Ecto neural progenitor cell (in vitro differentiated cells): ENCODE measurements around the gene ZSCAN22.

Experiments used
- DNase-seq: peaks from one replicate; pipeline ENCODE4 v3.0.0-alpha.2; 2018; ENCODE audit warnings: low spot score

ZSCAN22 gene

DNA sequence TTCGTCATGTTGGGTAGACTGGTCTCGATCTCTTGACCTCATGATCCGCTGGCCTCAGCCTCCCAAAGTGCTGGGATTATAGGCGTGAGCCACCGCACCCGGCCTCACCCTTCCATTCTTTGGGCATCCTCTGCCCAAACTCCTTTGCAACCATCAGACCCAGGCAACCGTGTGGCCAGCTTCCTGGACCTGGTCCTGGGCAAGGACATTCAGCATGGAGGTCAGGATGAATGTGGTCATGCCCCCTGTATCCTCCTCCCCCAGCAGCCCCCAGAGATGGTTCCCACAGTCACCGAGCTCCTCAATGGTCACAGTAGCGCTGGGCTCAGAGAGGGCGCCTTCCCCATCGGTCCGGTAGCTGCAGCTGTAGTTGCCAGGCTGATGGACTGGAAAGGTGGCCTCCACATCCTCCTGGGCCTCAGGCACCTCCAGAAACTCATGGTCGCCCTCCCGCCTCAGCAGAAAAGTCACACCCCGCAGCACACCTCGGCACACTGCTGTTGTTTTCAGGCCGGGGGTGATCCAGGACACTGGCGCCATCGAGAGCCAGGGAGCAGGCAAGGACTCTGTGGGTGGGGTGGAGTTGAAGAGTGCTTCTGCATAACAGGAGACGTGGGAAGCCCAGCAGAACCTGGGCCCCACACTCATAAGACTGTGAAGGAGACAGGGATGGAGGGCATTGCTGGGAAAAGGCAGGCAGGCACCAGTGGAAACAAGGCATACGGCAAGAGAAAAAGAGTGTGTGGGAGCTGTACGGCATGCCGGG lies 25.4 kb downstream of the ZSCAN22 start:
- DNase-seq: no peak

DNA sequence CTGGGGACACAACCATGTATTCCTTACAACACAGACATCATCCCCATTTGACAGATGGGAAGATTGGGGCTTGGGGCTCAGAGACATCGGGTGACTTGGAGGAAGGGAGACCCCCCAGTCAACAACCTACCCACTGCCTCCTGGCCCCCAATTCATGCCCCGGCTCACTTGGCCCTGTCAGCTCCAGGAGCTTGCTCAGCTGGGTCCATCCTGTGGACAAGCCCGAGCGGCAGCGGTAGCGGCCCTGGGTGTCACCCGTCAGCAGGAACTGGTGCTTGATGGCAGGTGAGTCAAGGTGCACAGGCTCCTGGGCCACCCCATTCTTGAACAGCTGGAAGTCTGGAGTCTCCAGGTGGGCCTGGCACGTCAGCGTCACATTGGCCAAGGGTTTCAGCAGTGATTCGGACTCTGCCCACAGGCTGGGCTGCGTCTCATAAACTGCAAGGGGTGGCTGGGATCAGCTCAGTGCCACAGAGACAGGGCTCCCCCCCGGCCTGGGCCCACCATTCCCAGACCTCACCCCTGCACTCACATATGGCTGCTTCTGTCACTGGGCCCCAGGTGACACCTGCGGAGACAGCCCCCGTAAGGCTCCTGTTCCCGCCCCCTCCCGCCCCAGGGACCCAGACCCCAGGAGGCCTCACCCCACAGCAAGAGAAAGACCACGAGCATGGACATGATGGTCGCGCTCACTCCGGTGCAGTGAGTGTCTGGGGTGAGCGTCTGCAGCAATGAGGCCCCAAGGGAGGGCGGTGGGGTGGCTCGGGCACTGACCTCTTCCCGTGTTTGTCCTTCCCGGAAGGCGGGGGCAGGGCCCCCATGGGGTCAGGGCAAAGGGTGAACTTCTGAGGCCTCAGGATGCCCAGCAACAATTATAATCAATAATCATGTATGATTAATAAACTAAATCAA lies 26.2 kb downstream of the ZSCAN22 start, which contains the start of gene A1BG:
A1BG (minus strand) TSS at position 733 of the 912 bp plus-strand sequence; CDS start at position 678, 55 bp downstream.
- DNase-seq: no peak

DNA sequence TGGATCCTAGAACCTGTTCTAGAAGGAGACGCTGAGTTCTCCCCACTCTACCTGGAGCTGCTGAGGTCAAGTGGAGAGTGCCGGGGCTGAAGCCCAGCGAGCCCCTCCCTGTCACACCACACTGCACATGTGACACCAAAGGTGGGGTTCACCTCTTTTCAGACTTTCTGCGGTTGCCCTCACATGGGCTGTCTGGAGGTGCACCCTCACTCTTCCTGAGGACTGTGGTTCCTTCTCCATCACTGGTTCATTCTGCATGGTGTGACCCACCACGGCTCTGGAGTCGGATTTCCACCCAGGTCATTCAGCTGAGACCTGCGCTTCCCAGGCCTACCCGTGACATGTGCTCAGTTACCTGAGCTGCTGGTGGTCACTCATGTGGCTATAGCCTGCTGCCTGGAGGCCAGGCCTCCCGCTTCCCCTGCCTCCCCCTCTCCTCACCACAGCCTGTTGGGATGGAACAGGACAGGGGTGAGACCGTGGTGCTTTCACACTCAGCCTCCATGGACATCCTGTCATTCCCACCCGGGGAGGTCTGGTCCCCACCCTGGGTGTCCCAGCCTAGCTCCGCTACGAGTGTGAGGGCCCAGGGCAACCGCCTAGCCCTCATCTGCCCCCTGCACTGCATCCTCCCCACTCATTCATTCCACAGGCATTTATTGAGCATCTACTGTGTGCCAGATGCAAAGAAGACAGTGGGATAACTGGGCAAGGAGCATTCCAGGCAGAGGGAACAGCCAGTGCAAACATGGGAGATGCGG lies 27.1 kb downstream of the ZSCAN22 start:
- no peak for DNase-seq

DNA sequence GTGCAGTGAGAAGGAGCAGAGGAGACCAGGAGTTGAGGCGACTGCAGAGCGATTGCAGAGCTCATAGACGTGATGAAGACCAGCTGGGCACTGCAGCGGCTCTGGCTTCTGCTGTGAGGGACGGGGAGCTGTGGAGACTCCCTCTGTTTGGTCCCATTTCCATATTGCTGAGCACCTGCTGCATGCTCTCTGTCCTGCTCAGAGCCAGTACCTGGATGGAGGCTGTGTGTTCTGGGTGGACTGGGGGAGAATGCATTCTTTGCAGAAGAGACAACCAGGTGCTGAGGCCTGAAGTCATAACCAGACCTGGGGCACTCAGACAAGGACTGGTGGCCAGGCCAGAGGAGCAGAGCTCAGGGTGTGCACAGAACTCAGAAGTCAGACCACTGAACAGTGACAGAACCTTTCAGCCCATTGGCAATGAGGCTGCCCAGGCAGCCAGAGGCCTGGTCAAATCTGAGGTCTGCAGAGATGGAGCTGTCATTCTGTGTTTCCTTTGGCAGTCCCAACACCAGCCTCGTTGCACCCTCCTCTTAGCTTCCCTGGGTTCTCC lies 27.8 kb downstream of the ZSCAN22 start:
- DNase-seq: no peak

DNA sequence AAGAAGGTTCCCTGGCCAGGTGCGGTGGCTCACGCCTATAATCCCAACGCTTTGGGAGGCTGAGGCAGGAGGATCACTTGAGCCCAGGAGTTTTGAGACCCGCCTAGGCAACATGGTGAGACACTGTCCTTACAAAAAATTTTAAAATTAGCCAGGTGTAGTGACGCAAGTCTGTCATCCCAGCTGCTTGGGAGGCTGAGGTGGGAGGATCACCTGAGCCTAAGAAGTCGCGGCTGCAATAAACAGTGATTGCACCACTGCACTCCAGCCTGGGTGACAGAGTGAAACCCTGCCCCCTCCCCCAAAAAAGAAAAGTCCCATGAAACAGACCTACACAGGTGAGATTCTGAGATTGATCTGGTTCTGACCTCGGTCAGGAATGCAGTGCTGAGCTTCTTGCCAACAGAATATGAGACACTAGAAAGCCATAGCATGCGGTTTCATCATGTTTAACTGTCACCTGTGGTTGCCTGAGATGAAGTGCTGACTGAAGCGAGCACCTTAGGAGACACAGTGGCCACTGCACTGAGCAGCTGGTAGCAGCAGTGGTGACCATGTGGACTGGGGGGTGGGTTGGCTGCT lies 28.5 kb downstream of the ZSCAN22 start:
- DNase-seq: no peak

DNA sequence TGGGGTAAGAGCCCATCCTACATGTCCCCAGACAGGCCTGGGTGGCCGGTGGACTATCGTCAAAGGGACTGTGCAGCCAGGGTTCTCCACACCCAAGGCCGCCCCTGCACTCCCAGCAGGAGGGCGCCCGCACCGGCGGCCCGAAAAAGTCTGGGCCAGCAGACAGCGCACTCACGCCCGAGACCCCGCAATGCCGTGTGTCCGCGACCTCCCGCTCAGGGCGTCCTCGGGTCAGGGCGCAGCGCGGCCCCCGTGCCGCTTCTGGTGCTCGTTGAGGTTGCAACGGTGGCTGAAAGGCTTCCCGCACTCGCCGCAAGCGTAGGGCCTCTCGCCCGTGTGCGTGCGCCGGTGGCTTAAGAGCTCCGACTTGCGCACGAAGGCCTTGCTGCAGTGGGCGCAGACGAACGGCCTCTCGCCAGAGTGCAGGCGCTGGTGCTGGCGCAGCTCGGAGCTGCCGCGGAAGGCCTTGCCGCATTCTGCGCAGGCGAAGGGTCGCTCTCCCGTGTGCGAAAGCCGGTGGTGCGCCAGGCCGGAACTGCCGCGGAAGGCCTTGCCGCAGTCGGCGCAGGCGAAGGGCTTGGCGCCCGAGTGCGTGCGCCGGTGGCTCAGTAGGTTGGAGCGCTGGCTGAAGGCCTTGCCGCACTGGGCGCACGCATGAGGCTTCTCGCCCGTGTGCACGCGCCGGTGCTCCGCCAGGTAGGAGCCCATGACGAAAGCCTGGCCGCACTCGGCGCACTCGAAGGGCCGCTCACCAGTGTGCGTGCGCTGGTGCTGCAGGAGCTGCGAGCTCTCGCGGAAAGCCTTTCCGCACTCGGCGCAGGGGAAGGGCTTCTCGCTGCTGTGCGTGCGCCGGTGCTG lies 29.3 kb downstream of the ZSCAN22 start:
- no peak for DNase-seq

DNA sequence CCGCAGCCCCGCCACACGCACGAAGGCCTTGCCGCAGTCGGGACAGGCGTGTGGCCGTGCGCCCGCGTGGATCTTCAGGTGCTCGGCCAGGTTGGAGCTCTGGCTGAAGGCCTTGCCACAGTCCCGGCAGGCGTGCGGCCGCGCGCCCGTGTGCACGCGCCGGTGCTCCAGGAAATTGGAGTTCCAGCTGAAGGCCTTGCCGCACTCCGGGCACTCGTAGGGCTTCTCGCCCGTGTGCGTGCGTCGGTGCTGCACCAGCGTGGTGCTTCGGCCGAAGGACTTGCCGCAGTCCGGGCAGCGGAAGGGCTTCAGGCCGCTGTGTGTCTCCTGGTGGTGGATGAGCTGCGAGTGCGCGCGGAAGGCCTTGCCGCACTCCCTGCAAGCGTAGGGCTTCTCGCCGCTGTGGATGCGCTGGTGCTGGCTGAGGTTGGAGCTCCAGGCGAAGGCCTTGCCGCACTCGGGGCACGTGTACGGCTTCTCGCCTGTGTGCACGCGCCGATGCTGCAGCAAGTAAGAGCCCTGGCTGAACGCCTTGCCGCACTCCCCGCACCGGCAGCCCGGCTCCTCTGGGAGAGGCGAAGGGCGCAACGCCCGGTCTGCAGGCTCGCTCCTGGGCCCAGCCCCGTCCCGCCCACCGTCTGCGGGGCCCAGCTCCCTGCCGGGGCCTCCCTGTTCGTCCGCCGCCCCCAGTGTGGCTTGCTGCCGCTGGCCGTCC lies 30.1 kb downstream of the ZSCAN22 start:
- no peak for DNase-seq

DNA sequence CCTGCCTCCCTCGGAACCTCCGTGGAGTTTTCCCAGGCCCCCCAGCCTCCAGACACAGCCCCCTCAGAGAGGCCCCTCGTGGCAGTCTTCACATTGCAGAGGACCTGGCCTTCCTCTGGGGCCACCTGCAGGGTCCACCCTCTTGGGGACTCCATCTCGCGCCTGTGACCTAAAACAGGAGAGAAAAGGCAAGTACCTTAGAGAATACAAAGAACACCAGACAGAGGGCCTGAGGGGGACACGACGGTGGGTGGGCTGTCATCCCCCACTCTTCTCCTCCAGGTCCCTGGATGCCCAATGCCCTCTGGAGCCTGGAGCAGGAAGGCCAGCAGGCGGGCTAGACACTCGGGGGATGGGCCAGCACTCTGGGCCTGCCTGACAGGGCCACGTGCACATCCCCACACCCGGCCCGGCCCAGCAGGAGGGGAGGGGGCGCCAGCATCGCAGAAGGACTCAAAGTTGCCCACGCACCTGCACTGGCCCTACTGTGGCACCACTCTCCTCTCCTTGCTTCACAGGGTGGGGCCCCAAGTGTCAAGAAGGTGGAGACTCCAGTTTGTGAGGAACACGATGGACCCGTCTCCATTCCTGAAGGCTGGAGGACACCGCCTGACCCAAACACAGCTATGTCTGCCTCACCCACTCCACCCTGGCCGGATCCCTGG lies 30.8 kb downstream of the ZSCAN22 start:
- no peak for DNase-seq

DNA sequence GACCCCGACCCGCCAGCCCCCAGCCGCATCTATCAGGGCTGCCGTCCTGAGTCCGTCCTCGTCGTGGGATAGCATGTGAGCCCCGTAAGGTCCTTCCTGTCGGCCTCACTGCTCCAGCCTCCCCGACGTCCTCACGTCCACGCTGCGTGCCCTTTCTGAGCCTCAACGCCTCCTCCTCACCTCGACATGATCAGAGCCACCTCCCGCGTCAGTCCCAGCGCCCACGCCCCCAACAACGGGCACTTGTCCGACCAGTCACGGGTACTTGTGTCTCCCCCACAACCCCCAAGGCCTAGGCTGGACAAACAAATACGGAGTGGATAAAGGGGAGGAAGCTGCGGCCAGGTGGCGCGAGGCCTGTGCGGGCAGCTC lies 35.1 kb downstream of the ZSCAN22 start:
- DNase-seq: peak; percentile 80

DNA sequence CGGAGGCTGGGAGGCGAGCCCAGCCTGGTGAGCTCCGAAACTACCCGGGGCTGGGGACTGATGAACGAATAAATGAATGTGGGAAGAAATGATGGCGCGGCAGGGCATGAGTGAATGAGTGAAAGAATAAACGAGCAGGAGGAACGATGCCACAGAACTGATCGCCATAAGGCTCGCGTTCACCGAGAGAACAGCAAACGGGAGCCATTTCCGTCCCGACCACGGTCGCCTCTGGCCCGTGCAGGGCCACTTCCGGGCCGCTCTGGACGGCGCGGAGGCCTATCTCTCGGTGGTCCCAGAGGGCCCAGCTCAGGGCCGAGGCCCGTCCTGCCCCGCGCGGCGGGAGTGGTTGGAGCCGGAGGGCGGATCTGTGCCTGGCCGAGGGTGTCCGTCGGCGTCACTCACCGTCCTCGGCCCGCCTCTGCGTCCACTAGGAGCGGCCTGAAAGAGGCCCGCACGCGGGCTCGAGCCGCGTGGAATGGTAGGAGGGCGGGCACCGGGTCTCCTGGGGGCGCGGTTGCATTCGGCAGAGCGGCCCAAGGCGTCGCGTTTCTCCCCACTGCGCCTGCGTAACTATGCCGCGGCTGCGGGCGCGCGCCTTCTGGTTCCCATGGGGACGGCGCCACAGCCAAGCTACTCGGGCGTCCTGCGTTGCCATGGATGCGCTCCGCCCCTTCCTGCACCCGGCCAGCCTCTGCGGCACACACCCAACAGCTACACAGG lies 35.6 kb downstream of the ZSCAN22 start, which contains the start of gene ZNF497:
ZNF497 (minus strand) TSS at position 480 of the 723 bp plus-strand sequence. CDS start 5,116 bp downstream, outside the sequence.
- DNase-seq: peak; percentile 98

DNA sequence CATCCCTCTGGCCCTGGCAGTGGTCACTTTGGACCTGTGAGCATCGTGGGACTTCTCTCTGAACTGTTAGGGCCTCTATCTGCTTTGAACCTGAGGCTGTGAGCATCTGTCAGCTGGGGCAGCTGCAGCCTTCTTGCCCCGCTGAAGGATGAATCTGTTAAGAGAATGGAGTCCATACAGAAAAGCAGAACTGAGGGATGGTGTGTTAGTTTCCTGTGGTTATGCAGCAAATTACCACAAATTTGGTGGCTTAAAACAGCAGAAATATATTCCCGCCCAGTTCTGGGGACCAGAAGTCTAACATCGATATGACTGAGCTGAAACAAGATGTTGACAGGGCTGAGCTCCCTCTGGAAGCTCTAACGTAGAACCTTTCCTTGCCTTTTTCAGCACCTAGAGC lies 37.4 kb downstream of the ZSCAN22 start:
- no peak for DNase-seq

DNA sequence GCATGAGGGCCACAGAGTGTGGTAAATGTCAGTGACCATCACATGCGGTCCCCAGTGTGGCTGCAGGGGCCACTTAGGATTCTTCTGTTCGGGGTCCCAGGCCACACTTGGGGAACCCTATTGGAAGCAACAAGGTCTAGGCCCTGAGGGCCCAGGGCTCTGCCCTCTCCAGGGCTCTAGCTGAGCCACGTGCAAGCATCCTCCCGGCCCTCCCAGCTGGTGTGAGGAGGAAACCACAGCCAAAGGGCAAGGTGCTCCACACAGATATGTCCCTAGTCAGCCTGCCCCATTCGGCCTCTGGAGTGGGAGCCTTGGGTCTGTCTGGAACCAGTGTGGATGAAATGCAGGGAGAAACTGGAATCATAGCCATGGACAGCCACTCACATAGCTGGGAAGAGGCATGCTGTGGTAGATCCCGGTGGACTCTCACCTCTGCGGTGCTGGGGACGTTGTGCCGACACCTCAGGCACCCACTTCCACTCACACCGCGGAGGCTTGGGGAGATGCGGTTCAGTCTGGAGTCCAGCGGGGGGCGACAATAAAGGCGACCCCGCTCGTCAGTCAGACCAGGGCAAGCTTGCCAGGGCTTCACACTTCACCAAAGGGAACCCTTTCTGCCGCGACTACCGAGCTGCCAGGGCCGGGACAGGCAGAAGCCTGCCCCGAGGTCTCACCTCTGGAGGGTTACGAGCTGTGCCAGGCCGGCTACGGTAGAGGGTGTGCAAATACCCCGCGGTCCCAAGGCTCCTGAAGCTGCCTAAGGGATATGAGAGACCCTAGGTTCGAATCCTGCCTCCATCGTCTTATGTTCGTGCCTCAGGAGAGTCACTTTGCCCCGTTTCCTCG lies 40.0 kb downstream of the ZSCAN22 start:
- DNase-seq: no peak

DNA sequence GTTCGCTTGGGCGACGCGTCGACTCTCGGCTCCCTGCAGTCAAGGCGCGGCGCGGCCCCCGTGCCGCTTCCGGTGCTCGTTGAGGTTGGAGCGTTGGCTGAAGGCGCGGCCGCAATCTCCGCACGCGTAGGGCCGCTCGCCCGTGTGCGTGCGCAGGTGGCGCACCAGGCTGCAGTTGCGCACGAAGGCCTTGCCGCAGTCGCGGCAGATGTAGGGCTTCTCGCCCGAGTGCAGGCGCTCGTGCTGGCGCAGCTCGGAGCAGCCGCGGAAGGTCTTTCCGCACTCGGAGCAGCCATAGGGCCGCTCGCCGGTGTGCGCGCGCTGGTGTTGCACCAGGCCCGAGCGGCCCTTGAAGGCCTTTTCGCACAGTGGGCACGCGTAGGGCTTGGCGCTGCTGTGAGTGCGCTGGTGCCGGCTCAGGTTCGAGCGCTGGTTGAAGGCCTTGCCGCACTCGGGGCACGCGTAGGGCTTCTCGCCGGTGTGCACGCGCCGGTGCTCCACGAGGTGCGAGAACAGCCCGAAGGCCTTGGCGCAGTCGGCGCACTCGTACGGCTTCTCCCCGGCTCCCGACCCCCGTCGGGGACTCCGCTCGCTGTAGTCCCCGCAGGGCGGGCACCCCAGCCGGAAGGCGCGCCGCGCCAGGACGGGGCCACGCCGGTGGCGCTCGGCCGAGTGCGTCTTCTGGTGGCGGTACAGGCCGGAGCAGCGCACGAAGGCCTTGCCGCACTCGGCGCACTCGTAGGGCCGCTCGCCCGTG lies 41.1 kb downstream of the ZSCAN22 start:
- DNase-seq: no peak

DNA sequence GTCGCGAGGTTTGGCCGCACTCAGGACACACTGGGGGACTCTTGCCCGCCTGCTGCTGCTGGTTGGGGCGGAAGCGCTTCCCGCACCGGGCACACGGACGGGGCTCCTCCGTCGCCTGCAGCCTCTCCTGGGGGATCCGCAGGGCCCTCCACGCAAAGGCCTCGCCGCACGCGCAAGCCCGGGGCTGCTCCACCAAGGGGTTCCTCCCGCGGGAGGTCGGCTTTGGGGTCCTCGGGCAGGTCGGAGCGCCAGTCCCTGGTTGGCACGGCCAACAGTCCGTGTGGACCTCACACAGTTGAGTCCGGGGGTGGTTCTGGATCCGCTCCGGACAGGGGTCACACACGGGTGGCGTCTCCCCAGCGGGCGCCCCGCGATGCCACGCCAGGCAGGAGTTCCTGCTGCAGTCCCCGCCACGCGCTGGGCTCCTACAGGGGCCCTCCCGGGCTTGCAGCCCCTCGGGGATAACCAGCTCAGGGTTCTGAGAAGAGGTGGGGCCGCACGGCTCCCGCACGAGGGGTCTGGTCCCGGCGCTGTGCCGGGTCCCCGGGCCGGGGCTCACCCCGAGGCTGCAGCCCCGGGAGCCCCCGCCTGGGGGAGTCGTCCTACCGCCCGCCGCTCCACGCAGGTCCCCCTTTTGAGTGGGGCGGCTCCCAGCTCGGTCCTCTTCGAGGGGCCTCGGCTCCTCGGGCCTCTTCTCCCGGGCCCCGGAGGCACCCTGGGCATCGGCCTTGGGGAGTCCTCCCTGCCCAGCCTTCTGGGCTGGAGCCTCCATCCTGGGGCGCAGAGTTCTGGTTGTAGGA lies 42.0 kb downstream of the ZSCAN22 start:
- DNase-seq: no peak

DNA sequence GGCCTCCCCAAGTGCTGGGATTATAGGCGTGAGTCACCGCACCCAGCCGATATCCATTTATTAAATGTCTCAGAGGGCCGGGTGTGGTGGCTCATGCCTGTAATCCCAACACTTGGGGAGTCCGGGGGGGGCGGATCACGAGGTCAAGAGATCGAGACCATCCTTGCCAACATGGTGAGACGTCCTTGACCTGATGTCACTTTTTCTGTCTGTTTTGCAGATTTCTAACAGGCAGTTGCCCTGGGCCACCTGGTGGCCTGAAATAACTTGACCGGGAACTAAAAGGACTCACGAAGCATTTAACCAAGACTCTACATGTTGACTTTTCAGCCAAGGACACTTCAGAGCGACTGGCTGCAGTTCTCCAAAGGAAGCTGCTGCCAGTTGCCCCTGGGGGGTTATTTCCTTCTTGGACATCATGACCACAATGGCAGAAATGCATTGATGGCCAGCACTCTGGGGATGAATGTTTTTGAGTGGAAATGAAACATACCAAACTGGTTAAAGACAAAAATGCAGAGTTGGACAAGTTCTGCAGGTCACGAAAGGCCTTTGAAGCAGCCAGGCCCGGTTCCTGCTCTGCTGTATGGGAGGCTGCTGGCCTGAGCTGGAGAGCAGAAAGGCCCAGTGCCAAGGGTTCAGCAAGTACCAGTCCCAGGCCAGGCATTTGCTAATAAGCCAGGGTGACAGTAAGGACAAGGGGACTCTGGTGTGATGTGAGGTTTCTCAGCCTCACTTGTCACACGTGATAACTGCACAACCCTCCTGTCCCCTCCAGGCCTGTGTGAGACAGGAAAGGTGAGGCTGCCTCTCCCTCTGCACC lies 45.7 kb downstream of the ZSCAN22 start:
- no peak for DNase-seq
